ENCODE results near the gene PPP1CC. TPM values are rescaled to one million over a fixed set of nuclear protein-coding genes. Genes with fewer than 3 reads are reported as not detected.
A peak's percentile ranks its signal among the peaks of the same experiment; 100 is the strongest.
"Not testable (repeated sequence)": the region's sequence is repeated elsewhere in the genome, so short reads cannot be mapped to it uniquely, and the experiment has no call there.

PPP1CC gene
- total RNA-seq, 1 donor from 2014 or later = 175 TPM

DNA sequence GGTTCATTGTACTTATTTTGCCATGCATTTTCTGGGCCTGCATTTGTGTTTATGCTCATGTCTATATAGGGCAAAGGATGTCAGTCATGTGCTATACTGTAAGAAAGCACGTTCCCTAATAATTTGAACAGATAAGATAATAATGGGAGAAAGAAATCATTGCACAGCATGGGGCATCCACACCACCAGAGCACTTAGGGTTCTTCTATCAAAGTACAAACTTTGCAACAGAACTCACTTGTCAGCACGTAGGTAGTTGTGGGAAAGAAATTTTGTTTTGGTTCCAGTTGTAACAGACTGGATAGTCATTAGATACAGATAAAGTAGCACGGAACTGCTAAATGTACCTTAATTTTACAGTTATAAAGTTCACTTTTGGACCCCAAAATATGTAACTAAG lies 10.1 kb downstream of the PPP1CC start:
- ATAC-seq (ENCODE audit: poor library complexity) = peak; percentile 48
- no peak for DNase-seq
- intact Hi-C loops (cut with DNase I) = no loop called here

DNA sequence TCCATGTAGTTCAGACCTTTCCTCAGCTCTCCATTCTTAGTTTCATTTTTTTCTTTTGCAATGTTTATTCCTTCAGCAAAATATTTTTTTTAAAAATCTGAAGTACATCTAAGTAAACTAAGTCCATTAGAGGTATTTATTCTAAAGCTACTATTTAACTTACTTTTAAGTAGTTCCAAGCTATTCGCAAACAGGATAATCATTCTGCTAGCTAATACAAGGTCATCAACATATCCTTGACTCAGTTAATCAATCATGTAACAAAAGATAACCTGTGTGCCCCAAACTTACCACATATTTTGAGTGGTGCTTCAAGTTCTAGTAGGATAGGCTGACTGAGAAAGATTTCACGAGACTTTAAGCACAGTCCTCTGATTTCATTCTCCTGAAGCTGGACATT lies 11.2 kb downstream of the PPP1CC start:
- DNase-seq = no peak
- intact Hi-C loops (cut with DNase I) = no loop called here
- no peak for ATAC-seq (ENCODE audit: poor library complexity)

DNA sequence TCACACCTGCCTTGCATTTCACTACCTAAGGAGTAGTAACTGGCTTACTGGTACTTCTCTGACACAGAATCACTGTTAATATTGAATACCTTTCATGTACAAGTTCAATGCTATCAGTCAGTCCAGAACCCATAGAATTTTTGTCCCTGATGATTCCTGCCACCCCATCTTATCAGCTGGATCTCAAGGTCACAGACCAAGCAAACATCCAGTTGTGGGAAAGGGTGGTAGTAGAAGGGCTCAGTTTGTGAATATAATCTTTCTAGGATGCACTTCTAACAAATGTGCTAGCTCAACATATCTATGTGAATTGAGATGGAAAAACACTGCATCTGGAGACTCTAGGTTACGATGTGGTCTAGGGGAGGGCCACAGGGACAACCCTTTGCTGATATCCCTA lies 14.1 kb downstream of the PPP1CC start:
- ATAC-seq (ENCODE audit: poor library complexity) (no peak), DNase-seq (no peak)
- intact Hi-C loops (cut with DNase I) = no loop called here

GRCh38 chr12:110726708-110727369 lies 15.9 kb downstream of the PPP1CC start:
- intact Hi-C loops (cut with DNase I) = no loop called here
- DNase-seq (no peak), ATAC-seq (ENCODE audit: poor library complexity) (no peak)

DNA sequence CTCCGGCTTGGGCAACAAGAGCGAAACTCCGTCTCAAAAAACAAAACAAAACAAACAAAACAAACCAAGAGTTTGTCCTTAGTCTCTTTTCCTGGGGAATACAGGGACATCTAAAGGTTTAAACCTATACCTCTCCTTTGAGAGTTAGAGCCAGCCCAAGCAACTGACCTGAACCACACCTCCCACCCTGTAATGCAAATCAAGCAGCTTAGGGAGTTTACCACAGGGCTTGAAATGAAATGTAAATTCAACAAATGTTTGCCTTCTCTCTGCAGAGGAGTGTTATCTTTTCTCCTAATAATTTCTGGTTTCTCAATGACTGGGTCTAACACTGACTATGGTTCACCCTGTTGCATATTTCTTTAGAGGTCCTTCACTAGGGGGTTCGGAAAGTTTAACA lies 16.7 kb downstream of the PPP1CC start:
- DNase-seq (no peak), ATAC-seq (ENCODE audit: poor library complexity) (no peak)
- intact Hi-C loops (cut with DNase I) = no loop called here

DNA sequence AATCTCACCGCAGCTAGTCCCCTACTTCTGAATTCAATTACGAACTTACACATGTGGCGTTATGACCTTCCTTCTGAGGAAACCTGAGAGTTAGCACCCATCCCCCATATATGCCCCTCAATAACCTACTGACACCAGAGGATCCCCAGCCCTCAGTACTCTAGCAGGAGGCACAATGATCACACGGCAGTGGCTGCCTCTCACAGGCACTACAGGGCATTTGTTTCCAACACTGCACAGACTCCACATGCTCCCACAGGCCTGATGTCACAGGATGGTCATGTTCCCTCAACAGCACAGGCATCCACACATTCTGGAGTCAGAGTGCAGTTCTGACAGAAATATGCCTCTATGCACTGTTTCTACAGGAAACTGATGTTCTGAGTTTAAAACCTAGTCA lies 17.4 kb downstream of the PPP1CC start:
- ATAC-seq (ENCODE audit: poor library complexity) (no peak), DNase-seq (no peak)
- intact Hi-C loops (cut with DNase I) = no loop called here

GRCh38 chr12:110722892-110723291 lies 19.8 kb downstream of the PPP1CC start:
- DNase-seq; intact Hi-C loops (cut with DNase I); ATAC-seq (ENCODE audit: poor library complexity): not testable (repeated sequence)

GRCh38 chr12:110721570-110721969 lies 21.1 kb downstream of the PPP1CC start:
- intact Hi-C loops (cut with DNase I) = no loop called here
- no peak for ATAC-seq (ENCODE audit: poor library complexity)
- no peak for DNase-seq

- intact Hi-C loops (cut with DNase I) = no loop called here
- ATAC-seq (ENCODE audit: poor library complexity) (no peak), DNase-seq (no peak)
Measured at GRCh38 chr12:110720516-110720915, 22.2 kb downstream of the PPP1CC start.

- ATAC-seq (ENCODE audit: poor library complexity) = no peak
- DNase-seq = no peak
- intact Hi-C loops (cut with DNase I) = no loop called here
Measured at GRCh38 chr12:110718222-110718908, 24.3 kb downstream of the PPP1CC start.

- ATAC-seq (ENCODE audit: poor library complexity) (no peak), DNase-seq (no peak)
- intact Hi-C loops (cut with DNase I) = no loop called here
Measured at GRCh38 chr12:110717037-110717436, 25.7 kb downstream of the PPP1CC start.

DNA sequence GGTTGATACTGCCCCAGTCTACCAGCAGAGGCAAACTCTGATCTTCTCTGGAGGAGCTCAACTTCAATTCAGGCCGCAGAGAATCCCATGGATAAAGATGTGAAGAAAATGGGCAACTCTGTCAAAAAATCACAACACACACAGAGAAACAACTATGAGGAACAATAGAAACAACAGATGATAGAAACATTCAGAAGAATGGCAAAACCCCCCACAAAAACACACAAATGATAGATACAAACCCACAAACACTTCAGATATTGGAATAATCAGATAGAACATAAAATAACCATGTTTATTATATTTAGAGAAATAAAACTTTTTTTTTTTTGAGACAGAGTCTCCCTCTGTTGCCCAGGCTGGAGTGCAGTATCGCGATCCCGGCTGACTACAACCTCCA lies 33.8 kb downstream of the PPP1CC start:
- intact Hi-C loops (cut with DNase I) = no loop called here
- ATAC-seq (ENCODE audit: poor library complexity) (no peak), DNase-seq (no peak)

DNA sequence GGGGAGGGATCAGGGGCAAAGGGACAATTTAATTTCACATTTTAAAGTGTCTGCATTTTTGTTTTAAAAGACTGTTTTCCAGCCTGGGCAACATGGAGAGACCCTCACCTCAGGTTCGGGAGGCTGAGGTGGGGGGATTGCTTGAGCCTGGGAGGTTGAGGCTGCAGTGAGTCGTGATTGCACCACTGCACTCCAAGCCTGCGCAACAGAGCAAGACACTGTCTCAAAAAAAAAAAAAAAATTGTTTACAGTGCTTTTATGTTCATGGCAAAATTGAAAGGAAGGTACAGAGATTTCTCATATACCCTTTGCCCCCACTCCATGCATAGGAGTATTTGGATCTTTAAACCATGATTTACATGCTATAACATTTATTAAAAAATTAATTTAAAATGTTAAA lies 37.4 kb downstream of the PPP1CC start:
- DNase-seq = no peak
- intact Hi-C loops (cut with DNase I) = no loop called here
- ATAC-seq (ENCODE audit: poor library complexity) = no peak

DNA sequence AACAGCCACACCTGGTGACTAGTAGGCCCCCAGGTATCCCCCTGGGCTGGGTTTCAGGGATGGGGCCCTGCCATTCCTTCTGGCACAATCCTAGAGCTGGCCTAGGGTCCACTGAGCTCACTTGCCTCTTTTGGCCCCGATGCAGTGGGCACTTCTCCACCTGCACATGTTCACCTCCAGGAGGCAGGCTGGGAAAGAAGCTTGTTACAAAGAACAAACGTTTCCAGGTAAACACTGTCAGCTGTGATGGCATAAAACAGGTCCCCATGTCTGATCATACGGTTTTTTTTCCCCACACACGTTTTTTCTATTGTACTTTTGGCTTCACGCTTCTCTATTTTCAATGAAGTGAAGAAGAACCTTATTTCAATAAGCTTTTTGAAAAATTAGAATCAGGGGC lies 37.9 kb downstream of the PPP1CC start:
- DNase-seq (no peak), ATAC-seq (ENCODE audit: poor library complexity) (no peak)
- intact Hi-C loops (cut with DNase I) = no loop called here

DNA sequence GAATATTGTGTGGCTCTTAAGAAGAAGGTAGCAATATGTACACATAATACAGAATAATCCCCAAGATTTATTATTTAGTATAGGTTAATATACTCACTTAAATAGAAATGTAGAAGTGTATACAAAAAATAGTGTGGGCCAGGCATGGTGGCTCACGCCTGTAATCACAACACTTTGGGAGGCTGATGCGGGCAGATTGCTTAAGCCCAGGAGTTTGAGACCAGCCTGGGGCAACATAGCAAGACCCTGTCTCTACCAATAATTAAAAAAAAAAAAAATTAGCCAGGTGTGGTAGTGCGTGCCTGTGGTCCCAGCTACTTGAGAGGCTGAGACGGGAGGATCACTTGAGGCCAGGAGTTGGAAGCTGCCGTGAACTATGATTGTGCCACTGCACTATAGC lies 38.5 kb downstream of the PPP1CC start:
- DNase-seq = no peak
- no peak for ATAC-seq (ENCODE audit: poor library complexity)
- intact Hi-C loops (cut with DNase I) = no loop called here

GRCh38 chr12:110702081-110702480 lies 40.6 kb downstream of the PPP1CC start:
- intact Hi-C loops (cut with DNase I) = no loop called here

DNA sequence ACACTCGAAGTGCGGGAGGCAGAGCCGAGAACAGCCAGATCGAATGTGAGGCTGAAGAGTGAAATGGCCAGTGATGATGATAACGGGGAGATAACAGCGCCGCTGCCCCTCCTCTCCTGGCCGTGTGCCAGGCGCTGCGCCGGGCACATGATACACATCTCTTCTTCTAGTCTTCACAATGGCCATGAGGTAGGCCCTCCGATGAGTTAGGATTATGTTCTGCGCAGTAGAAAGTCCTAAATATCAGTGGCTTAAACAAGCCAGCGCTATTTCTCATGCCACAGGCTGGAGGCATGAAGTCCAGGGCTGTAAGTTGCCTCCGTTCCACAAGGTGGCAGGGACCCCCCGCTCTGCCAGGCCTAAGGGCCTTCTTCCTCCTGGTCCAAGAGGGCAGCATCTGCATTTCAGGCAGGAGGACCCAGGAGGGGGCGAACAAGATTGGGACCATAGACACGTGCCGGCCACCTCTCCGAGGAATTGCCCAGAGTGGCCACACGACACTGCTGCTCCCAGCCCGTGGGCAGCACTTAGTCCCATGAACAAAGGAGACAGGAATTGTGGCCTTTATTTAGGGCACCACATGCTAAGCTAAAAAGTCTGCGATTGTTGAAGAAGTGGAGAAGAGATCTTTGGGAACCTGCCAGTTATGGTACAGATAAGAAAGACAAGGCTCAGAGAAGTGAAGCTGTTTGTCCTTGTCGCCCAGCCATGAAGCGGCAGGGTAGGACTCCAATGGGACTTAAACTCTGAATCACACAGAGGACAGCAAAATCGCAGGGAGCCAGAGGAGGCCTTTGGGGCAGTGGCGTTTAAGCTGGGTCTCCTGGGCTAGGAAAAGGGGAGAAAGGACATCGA lies 42.9 kb downstream of the PPP1CC start:
- DNase-seq (no peak), ATAC-seq (ENCODE audit: poor library complexity) (peak; percentile 23)
- intact Hi-C loops (cut with DNase I) = no loop called here

More at GRCh38 chr12:110702081-110702480, 40.6 kb downstream of the PPP1CC start:
- DNase-seq (no peak), ATAC-seq (ENCODE audit: poor library complexity) (no peak)

DNA sequence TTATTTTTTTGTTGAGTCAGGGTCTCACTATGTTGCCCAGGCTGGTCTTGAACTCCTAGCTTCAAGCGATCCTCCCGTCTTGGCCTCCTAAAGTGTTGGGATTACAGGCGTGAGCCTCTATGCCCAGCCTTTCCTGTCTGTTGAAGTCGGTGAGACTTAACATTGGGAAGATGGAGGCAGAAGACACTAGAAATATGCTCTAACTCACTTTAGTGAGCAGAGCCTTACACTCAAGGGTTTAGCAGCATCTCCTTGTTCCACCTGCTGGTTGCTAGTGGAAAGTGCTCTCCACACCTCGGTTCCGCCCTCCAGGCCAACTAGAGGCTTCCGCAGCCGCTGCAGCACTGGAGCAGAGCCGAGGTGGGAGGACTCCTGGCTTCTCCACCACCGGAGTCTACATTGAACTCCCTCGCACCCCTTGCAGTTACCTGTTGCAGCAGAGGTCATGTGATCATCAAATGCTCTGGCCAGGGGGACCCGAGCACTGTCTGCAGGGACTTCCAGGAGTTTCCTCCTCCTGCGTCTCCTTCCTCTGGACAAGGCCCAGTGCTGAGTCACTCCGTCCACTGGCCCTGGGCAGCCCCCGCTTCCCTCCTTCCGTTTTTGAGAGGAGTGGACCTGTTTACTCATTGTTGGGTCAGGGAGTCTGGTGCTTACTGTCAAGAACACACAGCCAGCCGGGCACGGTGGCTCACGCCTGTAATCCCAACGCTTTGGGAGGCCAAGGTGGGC lies 44.4 kb downstream of the PPP1CC start:
- peak; percentile 88 for DNase-seq
- peak; percentile 83 for ATAC-seq (ENCODE audit: poor library complexity)
- intact Hi-C loops (cut with DNase I) = no loop called here

GRCh38 chr12:110697236-110697635 lies 45.5 kb downstream of the PPP1CC start:
- intact Hi-C loops (cut with DNase I) = no loop called here
- ATAC-seq (ENCODE audit: poor library complexity) (no peak), DNase-seq (no peak)
